Inflammatory macrophage treated with lipopolysaccharide for 1 hour (primary cell): Measurements from ENCODE around the gene DOCK3.
"Not testable (repeated sequence)": the region's sequence is repeated elsewhere in the genome, so short reads cannot be mapped to it uniquely, and the experiment has no call there.

Source experiments
- DNase-seq, 2 donors: peaks; one replicate each; pipeline ENCODE4 v3.0.0-alpha.2; 2020 to 2022

Gene DOCK3

DNA sequence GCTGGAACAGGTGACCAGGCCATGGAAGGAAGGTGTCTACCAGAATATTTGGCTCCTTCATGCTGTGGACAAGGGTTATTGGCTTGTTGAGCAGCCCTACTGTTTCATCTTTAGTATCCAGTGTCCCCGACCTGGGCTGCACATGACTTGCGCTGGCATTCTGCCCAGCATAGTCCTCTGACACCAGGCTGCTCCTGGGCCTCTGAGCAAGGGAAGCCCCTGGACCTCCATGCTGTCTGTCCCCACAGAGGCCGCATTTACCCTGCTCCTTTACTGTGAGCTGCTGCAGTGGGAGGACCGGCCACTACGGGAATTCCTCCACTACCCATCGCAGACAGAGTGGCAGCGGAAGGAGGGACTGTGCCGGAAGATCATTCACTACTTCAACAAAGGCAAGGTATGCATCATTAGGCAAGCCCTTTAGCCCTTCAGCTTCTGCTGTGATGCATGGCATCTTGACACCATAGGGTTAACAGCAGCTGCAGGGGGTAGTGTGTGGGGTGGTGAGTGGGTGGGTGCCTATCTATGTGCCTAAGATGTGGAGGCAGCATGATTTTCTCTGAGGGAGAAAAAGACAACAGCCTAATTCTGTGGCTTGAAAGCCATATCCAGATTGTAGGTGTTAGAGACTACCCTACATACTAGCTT, 666.4 kb downstream of the DOCK3 start:
- DNase-seq = no peak

GRCh38 chr3:51343918-51344687, 669.4 kb downstream of the DOCK3 start:
- DNase-seq = peak; percentile 11 to 45

- DNase-seq = no peak
Measured at GRCh38 chr3:51350751-51351150, 676.0 kb downstream of the DOCK3 start.

- no peak for DNase-seq
Measured at GRCh38 chr3:51353131-51353530, 678.4 kb downstream of the DOCK3 start.

GRCh38 chr3:51353691-51354090, 679.0 kb downstream of the DOCK3 start:
- peak; percentile 17 to 22 for DNase-seq

DNA sequence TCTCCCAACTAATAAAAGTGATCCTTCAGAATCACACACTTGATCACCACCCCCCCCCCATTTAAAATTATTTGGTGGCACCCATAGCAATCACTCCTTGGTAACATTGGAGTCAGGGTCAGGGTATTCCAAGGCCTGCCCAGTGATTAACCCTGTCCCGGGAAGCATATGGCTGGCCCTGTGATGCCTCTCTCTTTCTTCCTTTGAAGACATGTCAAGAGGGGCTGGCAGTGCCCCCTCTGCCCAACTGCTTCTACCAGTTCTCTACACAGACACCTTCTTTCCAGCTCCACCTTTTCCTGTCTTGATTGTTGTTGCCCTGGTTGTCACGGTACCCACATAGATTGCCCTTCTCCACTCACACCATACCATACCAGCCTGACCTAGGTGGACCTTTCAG, 679.4 kb downstream of the DOCK3 start:
- DNase-seq = no peak

DNA sequence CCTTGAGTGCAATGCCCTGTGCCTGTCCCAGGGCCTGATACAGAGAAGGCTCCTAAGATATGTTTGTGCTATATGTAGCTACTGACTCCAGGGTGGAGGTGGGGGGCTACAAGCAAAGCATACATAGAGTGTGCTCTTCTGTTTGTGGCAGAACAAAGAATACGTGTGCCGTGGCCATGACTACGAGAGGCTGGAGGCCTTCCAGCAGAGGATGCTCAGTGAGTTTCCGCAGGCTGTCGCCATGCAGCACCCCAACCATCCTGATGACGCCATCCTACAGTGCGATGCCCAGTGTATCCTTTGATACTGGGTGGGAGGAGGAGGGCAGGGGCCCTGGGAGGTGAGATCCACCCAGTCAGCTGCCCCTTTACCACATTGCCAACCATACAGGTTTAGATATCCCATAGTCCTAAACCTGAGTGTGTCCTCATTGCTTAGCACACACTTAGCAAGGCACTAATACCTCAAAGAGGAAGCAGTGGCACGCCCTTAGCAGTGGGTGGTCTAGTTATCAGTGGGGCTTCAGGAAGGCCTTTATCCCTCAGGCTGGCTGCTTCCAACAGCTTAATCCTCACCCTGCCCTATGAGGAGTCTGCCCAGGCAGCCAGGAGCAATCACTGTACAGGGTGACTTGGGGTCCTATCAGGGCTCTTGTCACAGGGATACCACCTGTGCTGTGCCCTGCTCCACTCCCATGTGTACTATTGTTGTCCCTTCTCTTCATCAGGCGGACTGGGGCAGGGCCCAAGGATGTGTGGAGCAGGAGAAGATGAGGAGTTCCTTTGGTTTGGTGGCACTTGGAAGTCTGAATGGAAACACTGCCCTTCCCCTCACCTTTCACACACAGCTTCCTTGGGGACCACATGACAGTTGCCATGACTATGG, 680.2 kb downstream of the DOCK3 start:
- no peak for DNase-seq

DNA sequence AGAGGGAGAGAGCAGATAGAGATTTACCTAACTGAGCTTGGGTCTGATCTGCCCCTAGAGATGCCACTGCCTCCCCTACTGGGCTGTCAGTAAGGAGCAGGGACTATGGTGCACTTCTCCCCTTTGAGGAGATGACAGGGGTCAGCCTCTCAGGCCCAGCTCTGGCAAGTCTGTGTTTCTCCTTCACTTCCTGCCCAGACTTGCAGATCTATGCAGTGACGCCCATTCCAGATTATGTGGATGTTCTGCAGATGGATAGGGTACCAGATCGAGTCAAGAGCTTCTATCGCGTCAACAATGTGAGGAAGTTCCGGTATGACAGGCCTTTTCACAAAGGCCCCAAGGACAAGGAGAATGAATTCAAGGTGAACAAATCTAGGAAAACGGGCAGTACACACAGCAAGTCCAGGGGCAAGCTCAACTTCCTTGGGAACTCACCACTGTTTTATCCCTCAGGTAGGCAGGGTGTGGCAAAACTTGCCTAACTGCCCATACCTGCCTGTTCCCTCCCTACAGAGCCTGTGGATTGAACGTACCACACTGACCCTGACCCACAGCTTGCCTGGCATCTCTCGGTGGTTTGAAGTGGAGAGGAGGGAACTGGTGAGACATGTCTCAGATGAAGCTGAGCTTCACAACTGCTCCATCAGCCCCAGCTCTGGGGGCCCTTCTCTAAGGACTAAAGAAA, 681.3 kb downstream of the DOCK3 start:
- no peak for DNase-seq

- DNase-seq = no peak
Measured at GRCh38 chr3:51357856-51358255, 683.1 kb downstream of the DOCK3 start.

DNA sequence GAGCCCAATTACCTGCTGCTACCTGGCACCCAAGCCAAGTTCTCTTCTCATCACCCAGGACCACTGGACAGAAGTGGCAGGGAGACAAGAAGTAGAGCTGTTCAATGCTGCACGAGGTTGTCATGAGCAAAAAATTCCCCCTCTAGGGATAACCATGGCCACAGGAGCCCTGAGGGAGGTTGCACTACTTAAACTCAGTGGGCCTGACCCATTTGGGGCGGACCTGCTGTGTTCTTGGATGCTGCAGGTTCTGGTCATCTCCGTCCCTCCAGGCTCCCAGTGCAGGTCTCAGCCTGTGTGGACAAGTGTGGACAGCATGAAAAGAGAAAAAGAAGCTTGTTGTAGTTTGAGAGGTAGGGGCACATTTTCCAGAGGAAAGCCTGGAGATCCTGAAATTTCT, 684.3 kb downstream of the DOCK3 start:
- no peak for DNase-seq

DNA sequence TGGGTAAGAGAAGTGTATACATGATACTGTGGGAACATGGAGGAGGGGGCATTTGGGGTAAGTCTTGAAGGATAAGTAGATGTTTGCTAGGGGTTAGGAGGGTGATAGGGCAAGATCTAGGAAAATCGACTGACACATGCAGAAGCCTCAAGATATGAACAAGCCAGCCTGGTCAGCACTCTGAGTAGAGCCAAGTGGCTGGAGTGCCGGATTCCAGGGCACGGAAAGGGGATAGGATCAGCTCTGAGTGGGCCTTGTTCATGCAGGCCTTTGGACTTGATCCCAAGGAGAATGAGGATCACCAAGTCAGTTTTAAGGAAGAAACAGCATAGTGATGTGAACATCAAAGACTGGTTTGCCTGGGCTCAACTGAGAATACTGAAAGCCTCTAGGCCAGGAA, 686.1 kb downstream of the DOCK3 start:
- no peak for DNase-seq

DNA sequence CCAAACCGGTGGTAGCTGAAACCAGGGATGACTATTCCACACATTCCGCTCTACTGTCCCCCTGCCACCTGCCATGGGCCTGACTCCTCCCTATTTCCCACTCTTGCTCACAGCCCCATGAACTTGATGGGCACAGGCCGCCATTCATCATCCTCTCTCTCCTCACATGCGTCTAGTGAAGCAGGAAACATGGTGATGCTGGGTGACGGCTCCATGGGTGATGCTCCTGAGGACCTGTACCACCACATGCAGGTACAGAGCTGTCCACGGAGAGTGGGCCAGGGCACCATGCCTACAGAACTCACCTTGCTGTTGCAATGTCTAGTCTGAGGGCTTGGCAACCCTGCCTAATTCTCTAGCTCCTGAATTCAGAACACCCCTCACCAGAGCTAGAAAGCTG, 687.0 kb downstream of the DOCK3 start:
- no peak for DNase-seq

GRCh38 chr3:51362476-51362875, 687.7 kb downstream of the DOCK3 start:
- DNase-seq = no peak

GRCh38 chr3:51368276-51368675, 693.5 kb downstream of the DOCK3 start:
- DNase-seq = not testable (repeated sequence)

DNA sequence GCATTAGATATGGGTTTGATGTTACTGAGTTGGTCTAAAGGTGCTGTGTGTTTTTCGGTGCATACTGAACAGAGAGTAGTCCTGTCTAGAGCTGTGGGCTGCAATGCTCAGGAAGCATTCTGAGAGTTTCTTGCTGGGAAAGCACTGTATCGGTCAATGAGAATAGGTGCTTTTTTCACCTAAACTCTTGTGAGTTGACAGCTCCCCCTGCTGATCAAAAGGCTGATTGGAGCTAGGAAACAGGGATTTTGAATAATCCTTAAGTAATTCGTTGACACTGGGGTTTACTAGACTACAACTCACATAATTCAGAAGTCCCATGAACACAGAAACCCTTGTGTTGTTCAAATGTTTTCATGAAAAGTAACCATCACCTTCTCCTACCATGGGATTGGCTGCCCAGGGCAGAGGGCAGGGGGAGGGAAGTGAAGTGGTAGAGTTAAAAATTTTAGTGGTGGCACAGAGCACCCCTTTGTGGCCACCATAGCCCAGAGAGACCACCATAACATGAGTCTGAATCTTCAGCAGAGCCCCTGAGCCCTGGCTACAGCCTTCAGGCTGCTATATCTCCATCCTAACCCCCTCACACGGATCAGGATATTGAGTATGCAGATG, 697.3 kb downstream of the DOCK3 start:
- peak in 1 of 2 donors; percentile 66 for DNase-seq

GRCh38 chr3:51373658-51374421, 699.1 kb downstream of the DOCK3 start:
- no peak for DNase-seq

- no peak for DNase-seq
Measured at GRCh38 chr3:51374456-51374855, 699.7 kb downstream of the DOCK3 start.

GRCh38 chr3:51375136-51375535, 700.4 kb downstream of the DOCK3 start:
- no peak for DNase-seq

DNA sequence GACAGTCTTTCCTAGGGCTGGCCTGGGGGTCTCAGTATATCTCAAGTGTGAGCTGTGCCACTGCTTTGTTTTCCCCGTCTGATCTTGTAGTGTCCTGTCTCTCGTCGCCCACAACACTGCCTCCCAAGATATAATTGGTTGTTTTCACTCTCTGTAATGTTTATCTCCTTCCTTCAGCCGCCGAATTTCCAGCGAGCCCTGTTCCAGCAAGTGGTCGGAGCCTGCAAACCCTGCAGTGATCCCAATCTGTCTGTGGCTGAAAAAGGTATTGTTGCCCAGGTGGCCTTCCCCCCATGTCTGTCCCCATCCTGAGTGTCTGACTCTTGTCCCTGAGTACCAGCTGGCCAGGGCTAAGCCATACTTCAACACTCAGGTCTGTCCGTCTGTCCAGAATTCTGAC, 700.8 kb downstream of the DOCK3 start:
- DNase-seq = no peak

DNA sequence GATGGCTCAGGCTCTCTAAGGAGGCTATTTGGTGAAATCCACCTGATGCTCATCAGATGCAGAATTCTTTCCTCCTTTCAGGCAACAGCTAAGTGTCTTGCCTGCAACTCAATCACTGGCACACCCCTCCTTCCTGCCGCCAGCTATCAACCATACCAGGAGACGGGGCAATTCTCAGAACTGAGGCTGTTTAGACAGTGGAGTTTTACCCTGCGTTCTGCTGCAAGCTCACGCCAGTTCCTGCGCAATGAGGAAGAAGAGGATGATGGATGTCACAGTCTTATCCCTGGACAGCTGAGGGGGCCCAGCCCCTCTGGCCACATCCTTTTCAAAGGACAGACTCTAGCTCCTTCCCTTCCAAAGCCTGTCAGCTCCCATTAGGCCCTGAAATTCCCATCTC, 703.3 kb downstream of the DOCK3 start:
- DNase-seq = no peak

- DNase-seq = no peak
Measured at GRCh38 chr3:51378726-51379125, 704.0 kb downstream of the DOCK3 start.

DNA sequence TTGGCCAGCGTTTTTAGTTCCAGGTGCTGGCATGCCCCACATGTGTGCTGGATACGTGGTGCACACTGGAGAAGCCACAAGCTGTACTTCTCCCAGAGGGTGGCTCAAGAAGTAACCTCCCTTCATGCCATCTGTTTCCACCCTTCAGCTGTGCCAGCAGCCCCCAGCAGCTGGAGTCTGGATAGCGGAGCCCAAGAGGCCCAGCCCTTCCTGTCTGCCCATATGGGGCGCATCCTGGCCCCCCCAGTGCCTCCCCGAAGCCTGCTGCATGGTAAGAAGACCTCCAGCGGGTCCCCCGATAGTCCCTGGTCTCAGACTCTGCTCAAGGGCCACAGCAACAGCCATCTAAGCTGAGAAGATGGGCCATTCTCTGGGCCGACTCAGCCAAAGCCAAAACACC, 704.6 kb downstream of the DOCK3 start:
- DNase-seq = no peak
